Measurements from ENCODE around the gene PCDHGB3. TPM values are rescaled to one million over a fixed set of nuclear protein-coding genes. Genes with fewer than 3 reads are reported as not detected.
"Not testable (repeated sequence)": the region's sequence is repeated elsewhere in the genome, so short reads cannot be mapped to it uniquely, and the experiment has no call there.

The PCDHGB3 gene
- total RNA-seq, 4 donors from 2014 or later = 3.0 to 7.9 (median 4.8) TPM

DNA sequence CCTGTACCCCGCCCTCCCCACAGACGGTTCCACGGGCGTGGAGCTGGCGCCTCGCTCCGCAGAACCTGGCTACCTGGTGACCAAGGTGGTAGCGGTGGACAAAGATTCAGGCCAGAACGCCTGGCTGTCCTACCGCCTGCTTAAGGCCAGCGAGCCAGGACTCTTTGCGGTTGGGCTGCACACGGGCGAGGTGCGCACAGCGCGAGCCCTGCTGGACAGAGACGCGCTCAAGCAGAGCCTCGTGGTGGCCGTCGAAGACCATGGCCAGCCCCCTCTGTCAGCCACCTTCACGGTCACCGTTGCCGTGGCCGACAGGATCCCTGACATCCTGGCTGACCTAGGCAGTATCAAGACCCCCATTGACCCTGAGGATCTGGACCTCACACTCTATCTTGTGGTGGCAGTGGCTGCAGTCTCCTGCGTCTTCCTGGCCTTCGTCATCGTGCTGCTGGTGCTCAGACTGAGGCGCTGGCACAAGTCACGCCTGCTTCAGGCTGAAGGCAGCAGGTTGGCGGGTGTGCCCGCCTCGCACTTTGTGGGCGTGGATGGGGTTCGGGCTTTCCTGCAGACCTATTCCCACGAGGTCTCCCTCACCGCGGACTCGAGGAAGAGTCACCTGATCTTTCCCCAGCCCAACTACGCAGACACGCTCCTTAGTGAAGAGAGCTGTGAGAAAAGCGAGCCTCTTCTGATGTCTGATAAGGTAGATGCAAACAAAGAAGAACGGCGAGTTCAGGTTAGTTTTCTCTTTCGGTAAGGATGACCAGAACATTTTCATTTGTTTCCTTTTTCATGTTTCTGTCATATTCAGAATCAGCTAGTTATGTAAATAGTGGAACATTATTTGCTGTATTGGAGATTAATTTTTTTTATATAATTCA lies 3.8 kb upstream of the PCDHGB3 start:
- intact Hi-C loops (cut with DNase I; ENCODE audit: low total_unique reads) = no loop called here

DNA sequence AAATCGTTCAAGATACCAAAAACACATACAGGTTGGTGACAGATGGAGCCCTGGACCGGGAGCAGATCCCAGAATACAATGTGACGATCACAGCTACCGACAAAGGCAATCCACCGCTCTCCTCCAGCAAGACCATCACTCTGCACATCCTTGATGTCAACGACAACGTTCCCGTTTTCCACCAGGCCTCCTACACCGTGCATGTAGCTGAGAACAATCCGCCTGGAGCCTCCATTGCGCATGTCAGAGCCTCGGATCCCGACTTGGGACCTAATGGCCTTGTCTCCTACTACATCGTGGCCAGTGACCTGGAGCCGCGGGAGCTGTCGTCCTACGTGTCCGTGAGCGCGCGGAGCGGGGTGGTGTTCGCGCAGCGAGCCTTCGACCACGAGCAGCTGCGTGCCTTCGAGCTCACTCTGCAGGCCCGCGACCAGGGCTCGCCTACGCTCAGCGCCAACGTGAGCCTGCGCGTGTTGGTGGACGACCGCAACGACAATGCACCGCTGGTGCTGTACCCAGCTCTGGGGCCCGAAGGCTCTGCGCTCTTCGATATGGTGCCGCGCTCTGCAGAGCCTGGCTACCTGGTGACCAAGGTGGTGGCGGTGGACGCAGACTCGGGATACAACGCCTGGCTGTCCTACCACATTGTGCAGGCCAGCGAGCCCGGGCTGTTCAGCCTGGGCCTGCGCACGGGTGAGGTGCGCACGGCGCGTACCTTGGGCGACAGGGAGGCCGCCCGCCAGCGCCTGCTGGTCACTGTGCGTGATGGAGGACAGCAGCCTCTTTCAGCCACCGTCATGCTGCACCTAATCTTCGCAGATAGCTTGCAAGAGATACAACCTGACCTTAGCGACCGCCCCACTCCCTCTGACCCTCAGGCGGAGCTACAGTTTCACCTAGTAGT lies 1.8 kb downstream of the PCDHGB3 start:
- no peak for DNase-seq (ENCODE audit: low spot score in 2 of 2)
- intact Hi-C loops (cut with DNase I; ENCODE audit: low total_unique reads) = no loop called here
- no peak overlapping the region for H3K4me3 ChIP-seq (ENCODE audit: low read depth, poor library complexity, severe bottlenecking)
- WGBS, 2 donors = 40 to 41% methylated on average over 35 to 55 of the region's 69 CpGs
- no peak for TF ChIP-seq POLR2A (IDR thresholded peaks at IDR 0.05)
- TF ChIP-seq, protein P1, sequence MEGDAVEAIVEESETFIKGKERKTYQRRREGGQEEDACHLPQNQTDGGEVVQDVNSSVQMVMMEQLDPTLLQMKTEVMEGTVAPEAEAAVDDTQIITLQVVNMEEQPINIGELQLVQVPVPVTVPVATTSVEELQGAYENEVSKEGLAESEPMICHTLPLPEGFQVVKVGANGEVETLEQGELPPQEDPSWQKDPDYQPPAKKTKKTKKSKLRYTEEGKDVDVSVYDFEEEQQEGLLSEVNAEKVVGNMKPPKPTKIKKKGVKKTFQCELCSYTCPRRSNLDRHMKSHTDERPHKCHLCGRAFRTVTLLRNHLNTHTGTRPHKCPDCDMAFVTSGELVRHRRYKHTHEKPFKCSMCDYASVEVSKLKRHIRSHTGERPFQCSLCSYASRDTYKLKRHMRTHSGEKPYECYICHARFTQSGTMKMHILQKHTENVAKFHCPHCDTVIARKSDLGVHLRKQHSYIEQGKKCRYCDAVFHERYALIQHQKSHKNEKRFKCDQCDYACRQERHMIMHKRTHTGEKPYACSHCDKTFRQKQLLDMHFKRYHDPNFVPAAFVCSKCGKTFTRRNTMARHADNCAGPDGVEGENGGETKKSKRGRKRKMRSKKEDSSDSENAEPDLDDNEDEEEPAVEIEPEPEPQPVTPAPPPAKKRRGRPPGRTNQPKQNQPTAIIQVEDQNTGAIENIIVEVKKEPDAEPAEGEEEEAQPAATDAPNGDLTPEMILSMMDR (IDR thresholded peaks at IDR 0.05) = no peak

More for the DNA sequence above, 3.8 kb upstream of the PCDHGB3 start:
- WGBS, 2 donors = 24 to 44% methylated on average over 31 to 44 of the region's 46 CpGs
- no peak for DNase-seq (ENCODE audit: low spot score in 2 of 2)
- no peak for TF ChIP-seq POLR2A (IDR thresholded peaks at IDR 0.05)
- TF ChIP-seq, protein P1 (IDR thresholded peaks at IDR 0.05) = no peak
- no peak overlapping the region for H3K4me3 ChIP-seq (ENCODE audit: low read depth, poor library complexity, severe bottlenecking)

DNA sequence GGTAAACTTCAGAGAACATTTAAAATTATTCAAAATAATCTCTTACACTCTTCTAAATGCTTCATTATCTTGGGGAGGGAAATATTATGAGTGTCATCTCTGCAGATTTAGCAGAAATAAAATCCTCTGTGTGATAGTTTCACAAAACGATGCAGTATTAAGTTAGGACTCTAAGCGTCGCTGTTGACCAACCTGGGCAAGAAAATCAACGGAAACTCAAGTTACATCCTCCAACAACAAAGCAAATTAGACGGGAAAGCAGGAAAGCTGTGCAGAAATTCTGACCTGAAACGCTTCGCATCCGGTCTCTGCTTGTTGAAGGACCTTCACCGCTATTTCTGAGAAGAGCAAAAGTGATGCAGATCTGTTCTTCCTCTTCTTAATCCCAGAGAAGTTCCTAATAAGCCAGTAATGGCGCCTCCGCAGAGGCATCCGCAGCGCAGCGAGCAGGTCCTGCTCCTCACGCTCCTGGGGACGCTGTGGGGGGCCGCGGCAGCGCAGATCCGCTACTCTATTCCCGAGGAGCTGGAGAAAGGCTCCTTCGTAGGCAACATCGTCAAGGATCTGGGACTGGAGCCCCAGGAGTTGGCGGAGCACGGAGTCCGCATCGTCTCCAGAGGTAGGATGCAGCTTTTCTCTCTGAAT lies 3.8 kb downstream of the PCDHGB3 start, which contains the start of gene PCDHGA6:
PCDHGA6 (plus strand) TSS at position 219 of the 645 bp plus-strand sequence; CDS start at position 412, 193 bp downstream.
- TF ChIP-seq, protein P1 (IDR thresholded peaks at IDR 0.05) = no peak
- TF ChIP-seq POLR2A (IDR thresholded peaks at IDR 0.05) = no peak
- no peak within 1 kb of the TSS for H3K4me3 ChIP-seq (ENCODE audit: low read depth, poor library complexity, severe bottlenecking)
- WGBS, 2 donors = 22 to 23% methylated on average over 27 of the region's 27 CpGs
- no peak for DNase-seq (ENCODE audit: low spot score in 2 of 2)
- intact Hi-C loops (cut with DNase I; ENCODE audit: low total_unique reads) = no loop called here

DNA sequence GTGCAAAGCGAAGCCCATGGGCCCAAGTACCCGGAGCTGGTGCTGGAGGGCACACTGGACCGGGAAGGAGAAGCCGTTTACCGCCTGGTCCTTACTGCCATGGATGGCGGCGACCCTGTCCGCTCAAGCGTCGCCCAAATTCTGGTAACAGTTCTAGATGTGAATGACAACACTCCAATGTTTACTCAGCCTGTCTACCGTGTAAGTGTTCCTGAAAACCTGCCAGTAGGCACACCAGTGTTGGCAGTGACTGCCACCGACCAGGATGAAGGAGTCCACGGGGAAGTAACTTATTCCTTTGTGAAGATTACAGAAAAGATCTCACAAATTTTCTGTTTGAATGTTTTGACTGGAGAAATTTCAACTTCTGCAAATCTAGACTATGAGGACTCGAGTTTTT lies 4.6 kb downstream of the PCDHGB3 start:
- intact Hi-C loops (cut with DNase I; ENCODE audit: low total_unique reads) = no loop called here
- WGBS, 2 donors = 55 to 60% methylated on average over 14 of the region's 14 CpGs
- TF ChIP-seq POLR2A (IDR thresholded peaks at IDR 0.05) = no peak
- TF ChIP-seq, protein P1 (IDR thresholded peaks at IDR 0.05) = no peak
- no peak overlapping the region for H3K4me3 ChIP-seq (ENCODE audit: low read depth, poor library complexity, severe bottlenecking)
- DNase-seq (ENCODE audit: low spot score in 2 of 2) = no peak

DNA sequence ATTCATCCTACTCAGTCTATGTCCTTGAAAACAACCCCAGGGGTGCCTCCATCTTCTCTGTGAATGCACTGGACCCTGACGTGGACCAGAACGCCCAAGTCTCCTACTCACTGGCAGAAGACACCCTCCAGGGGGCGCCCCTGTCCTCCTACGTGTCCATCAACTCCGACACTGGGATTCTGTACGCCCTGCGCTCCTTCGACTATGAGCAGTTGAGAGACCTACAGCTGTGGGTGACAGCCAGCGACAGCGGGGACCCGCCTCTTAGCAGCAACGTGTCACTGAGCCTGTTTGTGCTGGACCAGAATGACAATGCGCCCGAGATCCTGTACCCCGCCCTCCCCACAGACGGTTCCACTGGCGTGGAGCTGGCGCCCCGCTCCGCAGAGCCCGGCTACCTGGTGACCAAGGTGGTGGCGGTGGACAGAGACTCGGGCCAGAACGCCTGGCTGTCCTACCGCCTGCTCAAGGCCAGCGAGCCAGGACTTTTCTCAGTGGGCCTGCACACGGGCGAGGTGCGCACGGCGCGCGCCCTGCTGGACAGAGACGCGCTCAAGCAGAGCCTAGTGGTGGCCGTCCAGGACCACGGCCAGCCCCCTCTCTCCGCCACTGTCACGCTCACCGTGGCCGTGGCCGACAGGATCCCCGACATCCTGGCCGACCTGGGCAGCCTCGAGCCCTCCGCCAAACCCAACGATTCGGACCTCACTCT lies 5.6 kb downstream of the PCDHGB3 start:
- H3K4me3 ChIP-seq (ENCODE audit: low read depth, poor library complexity, severe bottlenecking); intact Hi-C loops (cut with DNase I; ENCODE audit: low total_unique reads): not testable (repeated sequence)
- 32 to 50% methylated on average over 10 to 22 of the region's 48 CpGs for WGBS, 2 donors
- DNase-seq (ENCODE audit: low spot score in 2 of 2) = peak in 1 of 2 donors; percentile 53

Data from lower leg skin (tissue), 4 donors.